ENCODE results near the gene LTB.

DNA sequence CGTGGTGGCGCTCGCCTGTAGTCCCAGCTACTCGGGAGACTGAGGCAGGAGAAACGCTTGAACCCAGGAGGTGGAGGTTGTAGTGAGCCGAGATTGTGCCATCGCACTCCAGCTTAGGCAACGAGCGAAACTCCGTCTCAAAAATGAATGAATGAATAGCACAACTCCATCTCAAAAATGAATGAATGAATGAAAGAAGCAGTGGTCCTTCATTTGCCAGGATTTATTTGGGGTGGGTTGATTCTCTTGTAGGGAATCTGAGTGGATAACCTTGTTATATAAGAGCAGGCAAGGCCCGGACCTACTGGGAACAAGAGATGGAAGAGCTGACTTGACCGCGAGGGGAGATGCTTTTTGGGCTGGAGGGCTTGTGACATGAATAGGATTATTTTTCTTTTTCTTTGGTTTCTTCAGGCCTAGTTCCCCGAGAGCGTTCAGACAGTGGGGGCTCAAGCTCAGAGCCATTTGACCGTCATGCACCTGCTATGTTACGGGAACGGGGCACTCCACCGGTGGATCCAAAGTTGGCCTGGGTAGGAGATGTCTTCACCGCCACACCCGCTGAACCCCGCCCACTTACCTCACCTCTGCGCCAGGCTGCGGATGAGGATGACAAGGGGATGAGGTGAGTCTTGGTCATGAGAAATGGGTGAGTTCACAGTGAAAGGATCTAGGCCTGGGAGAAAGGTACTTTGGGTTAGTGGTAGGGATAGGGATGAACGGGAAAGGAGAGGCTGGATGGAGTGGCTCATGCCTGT is 48.1 kb upstream of the LTB start:
- TF ChIP-seq, protein P1, sequence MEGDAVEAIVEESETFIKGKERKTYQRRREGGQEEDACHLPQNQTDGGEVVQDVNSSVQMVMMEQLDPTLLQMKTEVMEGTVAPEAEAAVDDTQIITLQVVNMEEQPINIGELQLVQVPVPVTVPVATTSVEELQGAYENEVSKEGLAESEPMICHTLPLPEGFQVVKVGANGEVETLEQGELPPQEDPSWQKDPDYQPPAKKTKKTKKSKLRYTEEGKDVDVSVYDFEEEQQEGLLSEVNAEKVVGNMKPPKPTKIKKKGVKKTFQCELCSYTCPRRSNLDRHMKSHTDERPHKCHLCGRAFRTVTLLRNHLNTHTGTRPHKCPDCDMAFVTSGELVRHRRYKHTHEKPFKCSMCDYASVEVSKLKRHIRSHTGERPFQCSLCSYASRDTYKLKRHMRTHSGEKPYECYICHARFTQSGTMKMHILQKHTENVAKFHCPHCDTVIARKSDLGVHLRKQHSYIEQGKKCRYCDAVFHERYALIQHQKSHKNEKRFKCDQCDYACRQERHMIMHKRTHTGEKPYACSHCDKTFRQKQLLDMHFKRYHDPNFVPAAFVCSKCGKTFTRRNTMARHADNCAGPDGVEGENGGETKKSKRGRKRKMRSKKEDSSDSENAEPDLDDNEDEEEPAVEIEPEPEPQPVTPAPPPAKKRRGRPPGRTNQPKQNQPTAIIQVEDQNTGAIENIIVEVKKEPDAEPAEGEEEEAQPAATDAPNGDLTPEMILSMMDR (IDR thresholded peaks at IDR 0.05; ENCODE audit: low read depth, low read length, missing input control), result no peak
- TF ChIP-seq TAF1 (conservative IDR thresholded peaks at IDR 0.05) (no peak), SP1 (IDR thresholded peaks at IDR 0.05) (no peak), RAD21 (IDR thresholded peaks at IDR 0.05) (no peak)
- TF ChIP-seq, protein P2, sequence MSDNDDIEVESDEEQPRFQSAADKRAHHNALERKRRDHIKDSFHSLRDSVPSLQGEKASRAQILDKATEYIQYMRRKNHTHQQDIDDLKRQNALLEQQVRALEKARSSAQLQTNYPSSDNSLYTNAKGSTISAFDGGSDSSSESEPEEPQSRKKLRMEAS (IDR thresholded peaks at IDR 0.05), result no peak

Data from liver (tissue), 3 donors.